GM21723 (cell line): ENCODE measurements around the gene ATP8A2.

Experiments used
- ATAC-seq: cut with Tn5 transposase; IDR thresholded peaks from one replicate; pipeline ENCODE4 v1.9.1; 2021; ENCODE audit warnings: mild to moderate bottlenecking, moderate library complexity; ENCODE audit not compliant: unreplicated experiment

ATP8A2 gene

GRCh38 chr13:25380741-25381324 lies 9.1 kb downstream of the ATP8A2 start:
- ATAC-seq: no peak

GRCh38 chr13:25384758-25385410 lies 13.1 kb downstream of the ATP8A2 start:
- ATAC-seq: no peak

- ATAC-seq: no peak
These were observed 20.2 kb downstream of the ATP8A2 start for GRCh38 chr13:25391932-25392331.

GRCh38 chr13:25394402-25395060 lies 22.8 kb downstream of the ATP8A2 start:
- ATAC-seq: no peak

- ATAC-seq: no peak
These were observed 26.0 kb downstream of the ATP8A2 start for GRCh38 chr13:25397763-25398162.

- ATAC-seq: no peak
These were observed 29.2 kb downstream of the ATP8A2 start for GRCh38 chr13:25400925-25401324.

- ATAC-seq: no peak
These were observed 30.2 kb downstream of the ATP8A2 start for GRCh38 chr13:25401958-25402357.

- no peak for ATAC-seq
These were observed 34.6 kb downstream of the ATP8A2 start for GRCh38 chr13:25406377-25406776.

- ATAC-seq: no peak
These were observed 38.2 kb downstream of the ATP8A2 start for GRCh38 chr13:25409938-25410337.

GRCh38 chr13:25415241-25415640 lies 43.5 kb downstream of the ATP8A2 start:
- no peak for ATAC-seq

- ATAC-seq: no peak
These were observed 45.8 kb downstream of the ATP8A2 start for GRCh38 chr13:25417535-25417934.

- no peak for ATAC-seq
These were observed 48.4 kb downstream of the ATP8A2 start for GRCh38 chr13:25420161-25420560.

- ATAC-seq: no peak
These were observed 49.8 kb downstream of the ATP8A2 start for GRCh38 chr13:25421612-25422011.

- ATAC-seq: no peak
These were observed 50.4 kb downstream of the ATP8A2 start for GRCh38 chr13:25422153-25422552.

GRCh38 chr13:25423831-25424230 lies 52.1 kb downstream of the ATP8A2 start:
- ATAC-seq: no peak

GRCh38 chr13:25429466-25429865 lies 57.7 kb downstream of the ATP8A2 start:
- no peak for ATAC-seq

- ATAC-seq: no peak
These were observed 60.9 kb downstream of the ATP8A2 start for GRCh38 chr13:25432691-25433090.

- no peak for ATAC-seq
These were observed 68.3 kb downstream of the ATP8A2 start for GRCh38 chr13:25440061-25440460.

- no peak for ATAC-seq
These were observed 74.5 kb downstream of the ATP8A2 start for GRCh38 chr13:25446261-25446660.

- ATAC-seq: no peak
These were observed 75.6 kb downstream of the ATP8A2 start for GRCh38 chr13:25447396-25447795.

GRCh38 chr13:25453850-25454365 lies 82.1 kb downstream of the ATP8A2 start:
- ATAC-seq: no peak

GRCh38 chr13:25455146-25455545 lies 83.4 kb downstream of the ATP8A2 start:
- no peak for ATAC-seq
